Right lobe of liver (tissue), 4 donors: ENCODE results near the gene C2orf80.

ENCODE experiments used
- CTCF ChIP-seq, 4 donors: fragments of 200-600 bp in 3 of 4; fragments of 450-650 bp in 1 of 4; IDR thresholded peaks; one replicate each; pipeline versions ENCODE4 v1.5.1 to v1.8.0; 2016 to 2022; ENCODE audit warnings: antibody characterized with exemption in 4 of 4, mild to moderate bottlenecking in 2 of 4
- POLR2A ChIP-seq: fragments of 450-650 bp; IDR thresholded peaks from one replicate; pipeline ENCODE4 v1.6.1; 2017; ENCODE audit warnings: antibody characterized with exemption, mild to moderate bottlenecking
- donor health status: DM: no; HTN: no; CAD: no.
- donor health status: DM: no; HTN: no; CAD: no.
- donor health status: DM: no; HTN: yes; CAD: no.

GRCh38 chr2:208147759-208148158, 42.1 kb downstream of the C2orf80 start:
- TF ChIP-seq CTCF (IDR thresholded peaks at IDR 0.05), result no peak
- TF ChIP-seq POLR2A, result no peak
